Right lobe of liver (tissue), 4 donors: Measurements from ENCODE around the gene CMBL.

Source experiments
- POLR2A ChIP-seq: fragments of 450-650 bp; IDR thresholded peaks from one replicate; pipeline ENCODE4 v1.6.1; 2017; ENCODE audit warnings: antibody characterized with exemption, mild to moderate bottlenecking
- TF ChIP-seq, protein P1 (sequence below), 4 donors: fragments of 200-600 bp in 3 of 4; fragments of 450-650 bp in 1 of 4; IDR thresholded peaks; one replicate each; pipeline versions ENCODE4 v1.5.1 to v1.8.0; 2016 to 2022; ENCODE audit warnings: antibody characterized with exemption in 4 of 4, mild to moderate bottlenecking in 2 of 4
- donor health status: DM: no; HTN: no; CAD: no.
- donor health status: DM: no; HTN: no; CAD: no.
- donor health status: DM: no; HTN: yes; CAD: no.

DNA sequence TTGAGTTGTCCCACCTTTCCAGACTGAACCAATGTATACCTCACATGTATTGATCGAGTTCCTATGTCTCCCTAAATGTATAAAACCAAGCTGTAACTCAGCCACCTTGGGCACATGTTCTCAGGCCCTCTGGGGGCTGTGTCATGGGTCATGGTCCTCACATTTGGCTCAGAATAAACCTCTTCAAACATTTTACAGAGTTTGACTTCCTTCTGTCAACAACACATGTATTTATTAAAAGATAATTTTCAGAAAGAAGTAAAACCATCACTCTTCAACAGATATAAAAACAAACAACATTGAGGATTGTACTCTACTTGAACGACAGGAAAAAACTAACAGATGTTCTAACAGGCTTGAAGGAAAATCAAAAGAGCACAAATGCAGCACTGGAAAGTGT, 4.5 kb downstream of the CMBL start:
- no peak for TF ChIP-seq POLR2A
- TF ChIP-seq, protein P1, sequence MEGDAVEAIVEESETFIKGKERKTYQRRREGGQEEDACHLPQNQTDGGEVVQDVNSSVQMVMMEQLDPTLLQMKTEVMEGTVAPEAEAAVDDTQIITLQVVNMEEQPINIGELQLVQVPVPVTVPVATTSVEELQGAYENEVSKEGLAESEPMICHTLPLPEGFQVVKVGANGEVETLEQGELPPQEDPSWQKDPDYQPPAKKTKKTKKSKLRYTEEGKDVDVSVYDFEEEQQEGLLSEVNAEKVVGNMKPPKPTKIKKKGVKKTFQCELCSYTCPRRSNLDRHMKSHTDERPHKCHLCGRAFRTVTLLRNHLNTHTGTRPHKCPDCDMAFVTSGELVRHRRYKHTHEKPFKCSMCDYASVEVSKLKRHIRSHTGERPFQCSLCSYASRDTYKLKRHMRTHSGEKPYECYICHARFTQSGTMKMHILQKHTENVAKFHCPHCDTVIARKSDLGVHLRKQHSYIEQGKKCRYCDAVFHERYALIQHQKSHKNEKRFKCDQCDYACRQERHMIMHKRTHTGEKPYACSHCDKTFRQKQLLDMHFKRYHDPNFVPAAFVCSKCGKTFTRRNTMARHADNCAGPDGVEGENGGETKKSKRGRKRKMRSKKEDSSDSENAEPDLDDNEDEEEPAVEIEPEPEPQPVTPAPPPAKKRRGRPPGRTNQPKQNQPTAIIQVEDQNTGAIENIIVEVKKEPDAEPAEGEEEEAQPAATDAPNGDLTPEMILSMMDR (IDR thresholded peaks at IDR 0.05) = no peak
